Measurements from ENCODE around the gene NAALAD2.
"Not testable (repeated sequence)": the region's sequence is repeated elsewhere in the genome, so short reads cannot be mapped to it uniquely, and the experiment has no call there.

The NAALAD2 gene

GRCh38 chr11:90134478-90135003, at the start of gene NAALAD2:
TSS of gene NAALAD2 (plus strand) at chr11:90134663. CDS start at chr11:90134759, 96 bp downstream.
- DNase-seq = no peak

- DNase-seq = not testable (repeated sequence)
Observed at GRCh38 chr11:90085650-90086049, 48.8 kb upstream of the NAALAD2 start, which contains the start of gene UBTFL1. TSS of gene UBTFL1 (plus strand) at chr11:90085950. CDS start at chr11:90085950, 0 bp downstream.

- DNase-seq = not testable (repeated sequence)
Observed at GRCh38 chr11:90088731-90089130, 45.7 kb upstream of the NAALAD2 start.

GRCh38 chr11:90095230-90095924, 39.1 kb upstream of the NAALAD2 start:
- not testable (repeated sequence) for DNase-seq

- DNase-seq = not testable (repeated sequence)
Observed at GRCh38 chr11:90098261-90098660, 36.2 kb upstream of the NAALAD2 start.

- DNase-seq = no peak
Observed at GRCh38 chr11:90100431-90100830, 34.0 kb upstream of the NAALAD2 start.

- DNase-seq = no peak
Observed at GRCh38 chr11:90113541-90113940, 20.9 kb upstream of the NAALAD2 start.

- no peak for DNase-seq
Observed at GRCh38 chr11:90120191-90120590, 14.3 kb upstream of the NAALAD2 start.

GRCh38 chr11:90124371-90124770, 10.1 kb upstream of the NAALAD2 start:
- no peak for DNase-seq

- DNase-seq = no peak
Observed at GRCh38 chr11:90124946-90125345, 9.5 kb upstream of the NAALAD2 start.

- no peak for DNase-seq
Observed at GRCh38 chr11:90133560-90134477, 644 bp upstream of the NAALAD2 start.

GRCh38 chr11:90135016-90135415, 553 bp downstream of the NAALAD2 start:
- DNase-seq = no peak

GRCh38 chr11:90148900-90149299, 14.4 kb downstream of the NAALAD2 start:
- DNase-seq = no peak

- not testable (repeated sequence) for DNase-seq
Observed at GRCh38 chr11:90166982-90167573, 32.6 kb downstream of the NAALAD2 start.

GRCh38 chr11:90167704-90168103, 33.2 kb downstream of the NAALAD2 start:
- DNase-seq = not testable (repeated sequence)

- DNase-seq = no peak
Observed at GRCh38 chr11:90168571-90168970, 34.1 kb downstream of the NAALAD2 start.

GRCh38 chr11:90171359-90171758, 36.9 kb downstream of the NAALAD2 start:
- DNase-seq = no peak

GRCh38 chr11:90176069-90176468, 41.6 kb downstream of the NAALAD2 start:
- DNase-seq = no peak

- DNase-seq = no peak
Observed at GRCh38 chr11:90178751-90179150, 44.3 kb downstream of the NAALAD2 start.

- no peak for DNase-seq
Observed at GRCh38 chr11:90179923-90180322, 45.5 kb downstream of the NAALAD2 start.

GRCh38 chr11:90187839-90188238, 53.4 kb downstream of the NAALAD2 start:
- no peak for DNase-seq

GRCh38 chr11:90189011-90189410, 54.5 kb downstream of the NAALAD2 start:
- DNase-seq = no peak
